Neural cell (in vitro differentiated cells): ENCODE data around the gene CBX2. TPM values are rescaled to one million over a fixed set of nuclear protein-coding genes. Genes with fewer than 3 reads are reported as not detected.

Experiments used
- H2AFZ ChIP-seq: fragments of 200-600, 300-800 bp; sonication (generic), shearing (Covaris generic); 2 replicates; pipeline ENCODE4 v1.6.0; 2014; ENCODE audit warnings: low read depth, mild to moderate bottlenecking, antibody characterized with exemption, low read length, moderate library complexity
- H3F3A ChIP-seq: fragments of 200-600 bp; shearing (Covaris generic); 2 replicates; pipeline ENCODE4 v1.6.1; 2016; ENCODE audit warnings: mild to moderate bottlenecking, moderate library complexity, mixed read lengths, antibody characterized with exemption, low read length; ENCODE audit not compliant: insufficient read depth, poor library complexity, severe bottlenecking
- H3K27ac ChIP-seq: fragments of 200-600, 300-800 bp; sonication (generic), shearing (Covaris generic); 2 replicates; pipeline ENCODE4 v1.5.1; 2014; ENCODE audit warnings: mild to moderate bottlenecking, low read length, moderate library complexity
- H3K27me3 ChIP-seq: fragments of 300-800, 200-600 bp; sonication (generic), shearing (Covaris generic); 2 replicates; pipeline ENCODE4 v1.6.0; 2014; ENCODE audit warnings: mild to moderate bottlenecking, low read depth, low read length, moderate library complexity; ENCODE audit not compliant: insufficient read depth
- H3K36me3 ChIP-seq: fragments of 300-800, 200-600 bp; sonication (generic), shearing (Covaris generic); 2 replicates; pipeline ENCODE4 v1.5.1; 2014; ENCODE audit warnings: mild to moderate bottlenecking, antibody characterized with exemption, low read length, moderate library complexity; ENCODE audit not compliant: insufficient read depth
- H3K4me2 ChIP-seq: fragments of 300-800, 200-600 bp; sonication (generic), shearing (Covaris generic); 2 replicates; pipeline ENCODE4 v1.6.0; 2014; ENCODE audit warnings: mild to moderate bottlenecking, low read length
- H3K4me3 ChIP-seq: fragments of 300-800, 200-600 bp; sonication (generic), shearing (Covaris generic); 2 replicates; pipeline ENCODE4 v1.5.1; 2014; ENCODE audit warnings: mild to moderate bottlenecking, low read length, moderate library complexity
- H3K79me2 ChIP-seq: fragments of 200-600 bp; shearing (Covaris generic); replicated peaks from 2 replicates; pipeline ENCODE4 v1.6.0; 2014; ENCODE audit warnings: mild to moderate bottlenecking, low read length, moderate library complexity; ENCODE audit not compliant: insufficient read depth
- H3K9ac ChIP-seq: fragments of 300-800, 200-600 bp; sonication (generic), shearing (Covaris generic); 2 replicates; pipeline ENCODE4 v1.6.1; 2016; ENCODE audit warnings: mild to moderate bottlenecking, low read length, mixed read lengths
- H3K9me2 ChIP-seq: fragments of 200-600 bp; shearing (Covaris generic); 2 replicates; pipeline ENCODE4 v1.6.1; 2016; ENCODE audit warnings: mild to moderate bottlenecking, low read length, mixed read lengths; ENCODE audit not compliant: insufficient read depth
- H3K9me3 ChIP-seq: fragments of 200-600, 300-800 bp; sonication (generic), shearing (Covaris generic); 2 replicates; pipeline ENCODE4 v1.6.1; 2016; ENCODE audit warnings: mild to moderate bottlenecking, mixed run types, low read length, moderate library complexity, mixed read lengths
- H4K20me1 ChIP-seq: fragments of 200-600 bp; shearing (Covaris generic); 2 replicates; pipeline ENCODE4 v1.6.1; 2016; ENCODE audit warnings: mild to moderate bottlenecking, mixed run types; ENCODE audit not compliant: insufficient read depth
- EP300 ChIP-seq: fragments of 450-650 bp; conservative IDR thresholded peaks from 2 replicates; pipeline ENCODE4 v1.6.1; 2014; ENCODE audit warnings: antibody characterized with exemption, mild to moderate bottlenecking, moderate library complexity; ENCODE audit not compliant: poor library complexity, severe bottlenecking
- EZH2 ChIP-seq: fragments of 200-600, 300-800 bp; shearing (Covaris generic), sonication (generic); IDR thresholded peaks from 2 replicates; pipeline ENCODE4 v1.6.1; 2014; ENCODE audit warnings: antibody characterized with exemption, low read length, borderline replicate concordance, mild to moderate bottlenecking; ENCODE audit not compliant: insufficient read depth, poor library complexity, severe bottlenecking
- MXI1 ChIP-seq: fragments of 450-650 bp; conservative IDR thresholded peaks from 2 replicates; pipeline ENCODE4 v1.6.1; 2014; ENCODE audit warnings: antibody characterized with exemption, mild to moderate bottlenecking; ENCODE audit not compliant: poor library complexity, severe bottlenecking
- POLR2AphosphoS5 ChIP-seq: IDR thresholded peaks from 2 replicates; pipeline ENCODE4 v1.6.1; 2012
- RAD21 ChIP-seq: fragments of 450-650 bp; conservative IDR thresholded peaks from 2 replicates; pipeline ENCODE4 v1.6.1; 2014; ENCODE audit warnings: antibody characterized with exemption, mild to moderate bottlenecking, moderate library complexity
- SMC3 ChIP-seq: fragments of 450-650 bp; conservative IDR thresholded peaks from 2 replicates; pipeline ENCODE4 v1.6.1; 2014; ENCODE audit warnings: antibody characterized with exemption, mild to moderate bottlenecking, moderate library complexity; ENCODE audit not compliant: poor library complexity
- TAF1 ChIP-seq: IDR thresholded peaks from 2 replicates; pipeline ENCODE4 v1.6.1; 2012; ENCODE audit warnings: low read depth
- polyA plus RNA-seq: library from polyadenylated mRNA; depleted of rRNA; stranded (reverse); fragments of >200 nt; gene quantifications from 2 replicates; pipeline ENCODE4 v1.2.3, GENCODE V29; 2014
- TF ChIP-seq, protein P1 (sequence below): IDR thresholded peaks from 2 replicates; pipeline ENCODE4 v1.6.1; 2012; ENCODE audit warnings: borderline replicate concordance
- TF ChIP-seq, protein P2 (sequence below): fragments of 450-650 bp; IDR thresholded peaks from 2 replicates; pipeline ENCODE4 v1.5.1; 2014; ENCODE audit warnings: antibody characterized with exemption, mild to moderate bottlenecking, moderate library complexity; ENCODE audit not compliant: poor library complexity, severe bottlenecking

CBX2 gene
- polyA plus RNA-seq, 1 donor from 2014 or later, result 16.9 TPM

DNA sequence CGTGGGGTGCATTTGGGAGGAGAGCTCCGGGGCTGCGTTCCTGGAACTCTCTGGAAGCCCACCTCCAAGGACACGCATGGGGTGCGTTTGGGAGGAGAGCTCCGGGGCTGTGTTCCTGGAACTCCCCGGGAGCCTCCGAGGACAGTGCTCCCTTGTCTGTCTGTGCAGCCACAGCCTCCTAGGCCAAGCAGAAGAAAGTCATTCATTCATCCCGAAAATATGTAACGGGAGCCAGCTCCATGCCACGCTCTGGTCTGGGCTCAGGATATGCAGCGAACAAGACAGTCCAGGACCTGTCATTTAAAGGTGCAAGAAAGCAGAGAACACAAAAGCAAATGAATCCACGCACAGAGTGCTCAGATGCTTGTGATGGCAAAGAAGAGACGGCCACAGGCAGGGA lies 39.3 kb upstream of the CBX2 start:
- Histone ChIP-seq H3K36me3 (no peaks in the 10 kb centered on the region), H3K79me2 (no peaks in the 10 kb centered on the region), H3K27ac (no peak overlapping the region), H3K4me2 (no peak overlapping the region), H3F3A (no peaks in the 10 kb centered on the region), H4K20me1 (no peaks in the 10 kb centered on the region), H3K4me3 (no peak overlapping the region), H3K9me2 (no peaks in the 10 kb centered on the region), H3K9ac (no peak overlapping the region), H3K9me3 (no peaks in the 10 kb centered on the region), H3K27me3 (no peaks in the 10 kb centered on the region), H2AFZ (no peak overlapping the region)
- no peak for TF ChIP-seq RAD21
- TF ChIP-seq EZH2, result no peak
- TF ChIP-seq, protein P1, sequence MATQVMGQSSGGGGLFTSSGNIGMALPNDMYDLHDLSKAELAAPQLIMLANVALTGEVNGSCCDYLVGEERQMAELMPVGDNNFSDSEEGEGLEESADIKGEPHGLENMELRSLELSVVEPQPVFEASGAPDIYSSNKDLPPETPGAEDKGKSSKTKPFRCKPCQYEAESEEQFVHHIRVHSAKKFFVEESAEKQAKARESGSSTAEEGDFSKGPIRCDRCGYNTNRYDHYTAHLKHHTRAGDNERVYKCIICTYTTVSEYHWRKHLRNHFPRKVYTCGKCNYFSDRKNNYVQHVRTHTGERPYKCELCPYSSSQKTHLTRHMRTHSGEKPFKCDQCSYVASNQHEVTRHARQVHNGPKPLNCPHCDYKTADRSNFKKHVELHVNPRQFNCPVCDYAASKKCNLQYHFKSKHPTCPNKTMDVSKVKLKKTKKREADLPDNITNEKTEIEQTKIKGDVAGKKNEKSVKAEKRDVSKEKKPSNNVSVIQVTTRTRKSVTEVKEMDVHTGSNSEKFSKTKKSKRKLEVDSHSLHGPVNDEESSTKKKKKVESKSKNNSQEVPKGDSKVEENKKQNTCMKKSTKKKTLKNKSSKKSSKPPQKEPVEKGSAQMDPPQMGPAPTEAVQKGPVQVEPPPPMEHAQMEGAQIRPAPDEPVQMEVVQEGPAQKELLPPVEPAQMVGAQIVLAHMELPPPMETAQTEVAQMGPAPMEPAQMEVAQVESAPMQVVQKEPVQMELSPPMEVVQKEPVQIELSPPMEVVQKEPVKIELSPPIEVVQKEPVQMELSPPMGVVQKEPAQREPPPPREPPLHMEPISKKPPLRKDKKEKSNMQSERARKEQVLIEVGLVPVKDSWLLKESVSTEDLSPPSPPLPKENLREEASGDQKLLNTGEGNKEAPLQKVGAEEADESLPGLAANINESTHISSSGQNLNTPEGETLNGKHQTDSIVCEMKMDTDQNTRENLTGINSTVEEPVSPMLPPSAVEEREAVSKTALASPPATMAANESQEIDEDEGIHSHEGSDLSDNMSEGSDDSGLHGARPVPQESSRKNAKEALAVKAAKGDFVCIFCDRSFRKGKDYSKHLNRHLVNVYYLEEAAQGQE, result no peak
- TF ChIP-seq MXI1, result no peak
- TF ChIP-seq, protein P2, sequence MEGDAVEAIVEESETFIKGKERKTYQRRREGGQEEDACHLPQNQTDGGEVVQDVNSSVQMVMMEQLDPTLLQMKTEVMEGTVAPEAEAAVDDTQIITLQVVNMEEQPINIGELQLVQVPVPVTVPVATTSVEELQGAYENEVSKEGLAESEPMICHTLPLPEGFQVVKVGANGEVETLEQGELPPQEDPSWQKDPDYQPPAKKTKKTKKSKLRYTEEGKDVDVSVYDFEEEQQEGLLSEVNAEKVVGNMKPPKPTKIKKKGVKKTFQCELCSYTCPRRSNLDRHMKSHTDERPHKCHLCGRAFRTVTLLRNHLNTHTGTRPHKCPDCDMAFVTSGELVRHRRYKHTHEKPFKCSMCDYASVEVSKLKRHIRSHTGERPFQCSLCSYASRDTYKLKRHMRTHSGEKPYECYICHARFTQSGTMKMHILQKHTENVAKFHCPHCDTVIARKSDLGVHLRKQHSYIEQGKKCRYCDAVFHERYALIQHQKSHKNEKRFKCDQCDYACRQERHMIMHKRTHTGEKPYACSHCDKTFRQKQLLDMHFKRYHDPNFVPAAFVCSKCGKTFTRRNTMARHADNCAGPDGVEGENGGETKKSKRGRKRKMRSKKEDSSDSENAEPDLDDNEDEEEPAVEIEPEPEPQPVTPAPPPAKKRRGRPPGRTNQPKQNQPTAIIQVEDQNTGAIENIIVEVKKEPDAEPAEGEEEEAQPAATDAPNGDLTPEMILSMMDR, result no peak
- no peak for TF ChIP-seq EP300
- TF ChIP-seq TAF1, result no peak
- TF ChIP-seq POLR2AphosphoS5, result no peak
- TF ChIP-seq SMC3, result no peak

DNA sequence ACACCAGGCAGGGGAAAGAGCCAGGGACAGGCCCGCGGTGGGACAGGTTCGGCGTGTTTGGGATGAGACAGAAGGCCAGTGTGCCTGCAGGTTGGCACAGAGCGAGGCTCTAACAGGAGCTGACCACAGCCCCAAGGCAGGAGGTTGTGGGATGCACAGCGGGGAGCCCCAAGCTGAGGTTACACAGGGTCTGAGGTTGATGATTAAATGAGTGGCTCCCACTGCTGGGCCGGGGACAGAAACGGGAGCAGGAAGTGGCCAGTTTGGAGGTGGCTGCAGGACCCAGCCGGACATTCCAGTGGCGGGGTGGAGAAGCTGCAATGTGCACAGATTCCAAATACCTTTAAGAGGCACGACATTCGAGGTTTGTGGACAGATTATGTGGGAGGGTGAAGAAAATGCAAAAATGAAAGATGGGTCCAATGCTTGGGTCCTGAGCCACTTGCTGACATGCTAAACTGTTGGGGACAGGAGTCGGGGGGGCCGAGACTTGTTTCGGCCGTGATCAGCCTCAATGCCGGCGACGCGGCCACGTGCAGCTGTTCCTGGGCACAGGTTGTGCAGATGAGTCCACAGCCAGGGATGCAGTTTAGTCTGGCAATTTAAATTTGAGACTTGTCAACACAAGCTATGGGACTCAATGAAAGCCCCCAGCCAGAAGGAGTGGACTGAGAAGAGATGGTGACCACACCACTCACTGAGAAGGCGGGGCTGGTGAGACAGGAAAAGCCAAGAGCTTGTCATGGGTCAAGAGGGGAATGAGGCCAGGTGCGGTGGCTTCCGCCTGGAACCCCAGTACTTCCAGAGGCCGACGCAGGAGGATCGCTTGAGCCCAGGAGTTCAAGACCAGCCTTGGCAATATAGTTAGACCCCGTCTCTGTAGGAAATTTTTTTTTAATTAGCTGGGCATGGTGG lies 38.5 kb upstream of the CBX2 start:
- no peaks in the 10 kb centered on the region for H3K9me2 ChIP-seq
- no peaks in the 10 kb centered on the region for H3K79me2 ChIP-seq
- H3K27me3 ChIP-seq, result no peaks in the 10 kb centered on the region
- H3K9me3 ChIP-seq, result no peaks in the 10 kb centered on the region
- no peak overlapping the region for H3K4me2 ChIP-seq
- TF ChIP-seq EZH2 (no peak), RAD21 (no peak), POLR2AphosphoS5 (no peak), TAF1 (no peak), EP300 (no peak), SMC3 (no peak)
- TF ChIP-seq, protein P1, result no peak
- TF ChIP-seq, protein P2, result no peak
- H4K20me1 ChIP-seq, result no peaks in the 10 kb centered on the region
- no peak overlapping the region for H2AFZ ChIP-seq
- H3K27ac ChIP-seq, result no peak overlapping the region
- H3K36me3 ChIP-seq, result no peaks in the 10 kb centered on the region
- no peak overlapping the region for H3K9ac ChIP-seq
- no peak overlapping the region for H3K4me3 ChIP-seq
- H3F3A ChIP-seq, result no peaks in the 10 kb centered on the region
